ENCODE measurements around the gene LRRC49.
"Not testable (repeated sequence)": the region's sequence is repeated elsewhere in the genome, so short reads cannot be mapped to it uniquely, and the experiment has no call there.

Gene LRRC49

GRCh38 chr15:71004506-71004905 is 111.9 kb downstream of the LRRC49 start:
- DNase-seq = not testable (repeated sequence)

DNA sequence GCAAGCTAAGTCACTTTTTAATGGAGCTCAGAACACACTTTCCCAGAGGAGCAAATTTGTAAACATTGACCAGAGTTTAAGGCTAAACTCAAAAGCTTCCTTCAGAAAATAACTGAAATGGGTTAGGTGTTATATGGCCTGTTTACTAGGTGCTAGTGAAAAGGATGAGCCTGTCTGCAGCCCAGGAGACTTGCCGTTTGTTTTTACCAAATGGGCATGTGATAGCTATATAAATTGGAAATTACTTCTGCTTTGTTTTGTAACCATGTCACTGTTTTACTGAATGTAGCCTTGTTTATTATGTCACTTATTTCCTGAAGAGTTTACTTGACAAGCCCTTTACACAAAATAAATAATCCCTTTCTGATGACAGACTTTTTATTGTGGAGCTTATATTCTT is 113.3 kb downstream of the LRRC49 start:
- DNase-seq = no peak

DNA sequence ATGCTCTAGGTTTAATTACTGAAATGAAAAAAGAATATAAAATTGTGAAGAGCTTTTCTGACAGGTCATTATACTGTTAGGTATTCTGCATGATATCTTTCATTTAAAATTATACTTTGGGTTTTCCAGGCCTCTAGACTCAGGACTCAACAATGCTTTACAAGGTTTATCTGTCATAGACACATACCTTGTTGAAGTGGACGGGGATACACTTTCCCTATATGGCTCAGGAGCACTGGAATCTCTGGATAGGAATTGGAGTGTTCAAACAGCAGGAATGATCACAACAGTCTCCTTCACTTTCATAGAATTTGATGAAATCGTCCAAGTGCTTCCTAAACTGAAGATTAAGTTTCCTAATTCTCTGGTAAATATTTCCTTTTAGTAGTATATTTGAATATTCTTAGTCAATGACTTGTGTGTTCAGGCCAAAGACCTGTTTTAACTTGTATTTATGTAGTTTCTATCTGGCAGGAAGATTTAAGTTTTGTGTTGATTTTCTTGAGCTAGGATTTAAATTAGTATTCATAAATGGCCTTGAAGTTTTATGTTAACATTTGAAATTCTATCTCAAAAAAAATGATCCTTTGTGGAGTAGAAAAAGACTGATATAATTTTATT is 115.7 kb downstream of the LRRC49 start:
- no peak for DNase-seq

DNA sequence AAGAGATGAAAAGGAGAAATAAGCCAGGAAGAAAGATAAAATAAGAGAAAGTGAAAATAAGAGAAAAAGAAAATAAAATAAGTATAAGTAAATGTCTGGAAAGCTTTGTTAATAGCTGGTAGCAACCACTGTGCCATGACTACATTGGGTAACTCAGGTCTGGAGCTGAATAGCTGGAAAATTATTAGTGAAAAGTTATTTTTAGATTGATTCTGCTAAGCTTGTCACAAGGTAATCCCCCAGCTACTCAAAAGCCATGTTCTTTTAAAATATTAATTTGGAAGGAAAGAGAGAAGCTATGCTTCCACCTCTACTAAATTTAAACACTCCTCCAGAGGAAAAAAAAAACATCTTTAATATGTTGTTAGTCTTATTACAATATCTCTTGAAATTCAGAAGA is 117.8 kb downstream of the LRRC49 start:
- DNase-seq = no peak

GRCh38 chr15:71010997-71011396 is 118.4 kb downstream of the LRRC49 start:
- DNase-seq = no peak

GRCh38 chr15:71011503-71012155 is 119.0 kb downstream of the LRRC49 start:
- no peak for DNase-seq

DNA sequence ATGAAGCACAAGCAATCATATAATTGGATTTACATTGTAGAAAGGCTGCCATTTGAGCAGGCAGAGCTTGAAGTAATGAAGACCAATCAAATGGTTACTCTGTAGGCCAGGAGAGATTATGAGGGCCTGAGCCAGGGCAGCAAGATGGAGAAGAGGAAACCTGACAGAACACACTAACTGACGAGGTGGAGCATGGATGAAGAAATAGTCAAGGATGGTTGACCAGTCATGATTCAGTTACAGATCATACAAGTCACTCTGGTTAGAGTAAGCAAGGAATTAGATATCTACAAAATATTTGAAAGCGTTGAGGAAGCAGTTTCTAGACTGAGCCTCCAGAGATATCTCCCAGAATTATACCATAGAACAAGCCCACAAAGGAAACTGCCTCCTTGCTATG is 120.8 kb downstream of the LRRC49 start:
- no peak for DNase-seq

GRCh38 chr15:71015342-71015741 is 122.7 kb downstream of the LRRC49 start:
- no peak for DNase-seq

- DNase-seq = not testable (repeated sequence)
These were observed 138.6 kb downstream of the LRRC49 start for GRCh38 chr15:71031232-71031631.

- not testable (repeated sequence) for DNase-seq
These were observed 142.9 kb downstream of the LRRC49 start for GRCh38 chr15:71035478-71035877.

GRCh38 chr15:71042356-71042922 is 149.8 kb downstream of the LRRC49 start:
- DNase-seq = no peak

GRCh38 chr15:71043373-71043772 is 150.7 kb downstream of the LRRC49 start:
- no peak for DNase-seq

- DNase-seq = no peak
These were observed 151.4 kb downstream of the LRRC49 start for GRCh38 chr15:71044006-71044405.

GRCh38 chr15:71046146-71046545 is 153.5 kb downstream of the LRRC49 start:
- not testable (repeated sequence) for DNase-seq

- DNase-seq = no peak
These were observed 156.5 kb downstream of the LRRC49 start for GRCh38 chr15:71048913-71049675.

DNA sequence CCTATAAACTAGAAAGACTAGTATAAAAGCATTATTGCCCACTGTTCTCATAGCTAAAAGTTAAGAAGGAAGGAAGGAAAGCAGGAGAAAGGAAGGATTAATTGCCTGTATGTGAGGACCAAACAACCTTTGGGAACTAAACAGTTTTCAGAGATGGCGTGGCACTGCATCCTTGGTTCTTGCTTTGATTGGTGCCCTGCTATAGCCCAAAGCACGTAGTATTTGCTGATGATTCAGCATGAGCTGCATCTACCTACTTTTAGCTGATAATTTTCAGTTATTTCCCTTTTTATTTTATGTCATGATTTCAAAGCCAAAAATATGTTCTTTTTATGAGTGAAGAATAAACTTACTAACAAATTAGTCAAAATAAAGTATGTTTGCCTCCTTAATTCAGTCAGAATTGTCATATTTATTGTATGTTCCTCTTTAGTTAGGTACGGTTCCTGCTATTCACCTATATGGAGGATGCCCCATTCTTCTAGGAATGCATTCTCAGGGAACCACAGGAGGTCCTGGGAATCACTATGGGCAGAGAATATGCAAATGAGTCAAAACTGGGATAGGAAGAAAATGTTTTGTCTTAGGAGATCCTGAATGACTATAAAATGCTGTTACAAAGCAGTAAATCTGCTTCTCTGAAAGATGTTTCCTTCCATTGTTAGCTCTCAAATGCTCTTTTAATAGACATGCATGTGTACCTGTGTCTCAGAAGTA is 157.2 kb downstream of the LRRC49 start:
- DNase-seq = no peak

- no peak for DNase-seq
These were observed 157.8 kb downstream of the LRRC49 start for GRCh38 chr15:71050461-71050860.

GRCh38 chr15:71051539-71051938 is 158.9 kb downstream of the LRRC49 start:
- DNase-seq = no peak

DNA sequence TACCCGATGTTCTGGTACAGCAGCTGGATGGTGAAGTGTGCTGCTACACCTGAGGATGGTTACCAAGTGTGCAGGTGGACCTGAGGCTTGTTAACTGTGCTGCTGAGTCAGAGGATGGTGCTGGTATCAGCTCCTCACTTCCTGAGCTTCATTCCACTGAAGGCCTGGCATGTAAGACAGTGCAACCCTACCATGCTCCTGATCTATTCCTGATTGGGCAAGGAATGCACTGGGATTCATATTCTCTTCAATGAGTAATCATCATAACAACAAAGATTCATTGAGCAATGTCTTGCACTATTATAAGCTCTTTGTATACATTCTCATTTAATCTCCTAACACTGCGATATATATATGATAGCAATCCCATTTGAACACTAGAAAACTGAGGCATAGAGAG is 159.7 kb downstream of the LRRC49 start:
- DNase-seq = no peak

GRCh38 chr15:71054286-71054952 is 161.8 kb downstream of the LRRC49 start:
- DNase-seq = no peak

DNA sequence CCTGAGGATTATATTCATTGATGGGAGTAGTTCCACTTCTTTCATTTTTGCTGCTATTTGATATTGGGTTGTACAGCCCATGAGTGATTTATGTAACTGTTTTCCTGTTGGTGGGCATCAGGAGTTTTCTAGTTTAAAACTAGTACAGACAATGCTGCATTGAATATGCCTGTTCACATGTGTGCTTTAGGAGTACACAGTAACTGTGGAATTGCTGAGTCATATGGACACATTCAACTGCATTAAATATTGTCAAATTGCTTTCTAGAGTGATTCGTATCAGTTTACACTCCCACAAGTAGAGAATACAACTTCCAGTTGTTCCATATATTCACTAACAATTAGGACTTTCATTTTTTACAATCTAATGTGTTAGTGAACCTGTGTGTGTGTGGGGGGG is 162.8 kb downstream of the LRRC49 start:
- no peak for DNase-seq

- DNase-seq = no peak
These were observed 163.5 kb downstream of the LRRC49 start for GRCh38 chr15:71056111-71056510.

DNA sequence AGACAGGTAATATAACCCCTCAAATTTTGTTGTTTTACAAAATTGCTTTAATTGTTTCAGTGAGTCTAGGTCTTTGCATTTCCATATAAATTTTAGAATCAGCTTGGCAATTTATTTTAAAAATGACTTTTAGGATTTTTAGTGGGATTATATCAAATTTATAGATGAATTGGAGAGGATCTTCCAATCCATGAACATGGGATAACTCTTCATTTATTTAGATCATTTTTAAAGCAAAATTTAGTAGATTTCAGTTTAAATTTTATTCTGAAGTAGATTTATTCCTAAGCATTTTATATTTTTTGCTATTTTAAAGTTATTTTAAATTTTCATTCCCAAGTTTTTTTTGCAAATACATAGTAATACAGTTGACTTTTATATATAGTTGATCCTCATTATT is 164.5 kb downstream of the LRRC49 start:
- DNase-seq = no peak

All from DMS79 treated with DMSO at 0.1 percent for 48 hours (cell line).